DMS114 treated with DMSO at 0.1 percent for 48 hours (cell line): ENCODE data around the gene TMEM120B.

ENCODE experiments used
- DNase-seq: peaks from one replicate; lab custom pipeline; 2025; ENCODE audit not compliant: unreplicated experiment; lab: John Stamatoyannopoulos, UW

The TMEM120B gene

DNA sequence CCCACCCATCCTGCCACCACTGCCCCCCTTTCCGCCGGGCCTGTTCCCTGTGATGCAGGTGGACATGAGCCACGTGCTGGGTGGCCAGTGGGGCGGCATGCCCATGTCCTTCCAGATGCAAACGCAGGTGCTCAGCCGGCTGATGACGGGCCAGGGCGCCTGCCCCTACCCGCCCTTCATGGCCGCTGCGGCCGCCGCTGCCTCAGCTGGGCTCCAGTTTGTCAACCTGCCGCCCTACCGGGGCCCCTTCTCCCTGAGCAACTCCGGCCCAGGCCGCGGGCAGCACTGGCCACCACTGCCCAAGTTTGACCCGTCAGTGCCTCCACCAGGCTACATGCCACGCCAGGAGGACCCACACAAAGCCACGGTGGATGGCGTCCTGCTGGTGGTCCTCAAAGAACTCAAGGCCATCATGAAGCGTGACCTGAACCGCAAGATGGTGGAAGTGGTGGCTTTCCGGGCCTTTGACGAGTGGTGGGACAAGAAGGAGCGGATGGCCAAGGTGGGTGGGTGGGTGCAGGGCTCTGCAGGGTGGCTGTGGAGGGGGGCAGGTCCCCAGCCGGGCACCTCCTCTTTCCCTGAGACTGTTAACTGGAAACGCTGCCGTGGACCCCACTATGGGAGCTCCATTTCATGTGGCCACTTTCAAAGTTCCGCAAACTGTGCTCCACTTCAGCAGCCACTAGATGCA is 102.0 kb downstream of the TMEM120B start:
- DNase-seq, result no peak

DNA sequence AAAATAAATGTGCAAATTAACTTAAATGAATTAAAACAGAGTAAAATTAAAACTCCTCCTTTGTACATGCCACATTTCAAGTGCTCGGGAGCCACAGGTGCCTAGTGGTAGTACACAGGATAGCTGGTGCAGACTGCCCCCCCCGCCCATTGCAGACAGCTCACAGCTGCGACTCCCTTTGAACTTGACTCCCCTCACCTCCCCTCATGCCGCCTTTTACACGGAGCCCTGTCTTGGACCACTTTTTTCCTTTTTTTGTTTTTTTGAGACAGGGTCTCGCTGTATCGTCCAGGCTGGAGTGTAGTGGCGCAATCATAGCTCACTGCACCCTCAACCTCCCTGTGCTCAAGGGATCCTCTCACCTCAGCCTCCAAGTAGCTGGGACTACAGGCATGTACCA is 102.7 kb downstream of the TMEM120B start:
- DNase-seq, result no peak

DNA sequence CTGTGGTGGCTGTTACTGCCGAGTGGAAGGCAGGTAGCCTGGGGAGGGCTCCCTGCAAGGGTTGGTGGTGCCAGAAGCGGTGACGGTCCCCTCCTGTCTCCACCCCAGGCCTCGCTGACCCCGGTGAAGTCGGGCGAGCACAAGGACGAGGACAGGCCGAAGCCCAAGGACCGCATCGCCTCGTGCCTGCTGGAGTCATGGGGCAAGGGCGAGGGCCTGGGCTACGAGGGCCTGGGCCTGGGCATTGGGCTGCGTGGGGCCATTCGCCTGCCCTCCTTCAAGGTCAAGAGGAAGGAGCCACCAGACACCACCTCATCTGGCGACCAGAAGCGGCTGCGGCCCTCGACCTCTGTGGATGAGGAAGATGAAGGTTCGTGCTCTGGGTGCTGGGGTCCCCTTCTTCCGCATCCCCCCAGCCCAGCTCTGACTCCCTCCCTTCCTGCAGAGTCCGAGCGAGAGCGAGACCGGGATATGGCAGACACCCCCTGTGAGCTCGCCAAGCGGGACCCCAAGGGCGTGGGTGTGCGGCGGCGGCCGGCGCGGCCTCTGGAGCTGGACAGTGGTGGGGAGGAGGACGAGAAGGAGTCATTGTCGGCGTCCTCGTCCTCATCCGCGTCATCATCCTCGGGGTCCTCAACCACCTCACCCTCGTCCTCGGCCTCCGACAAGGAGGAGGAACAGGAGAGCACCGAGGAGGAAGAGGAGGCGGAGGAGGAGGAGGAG is 104.5 kb downstream of the TMEM120B start:
- DNase-seq, result no peak

DNA sequence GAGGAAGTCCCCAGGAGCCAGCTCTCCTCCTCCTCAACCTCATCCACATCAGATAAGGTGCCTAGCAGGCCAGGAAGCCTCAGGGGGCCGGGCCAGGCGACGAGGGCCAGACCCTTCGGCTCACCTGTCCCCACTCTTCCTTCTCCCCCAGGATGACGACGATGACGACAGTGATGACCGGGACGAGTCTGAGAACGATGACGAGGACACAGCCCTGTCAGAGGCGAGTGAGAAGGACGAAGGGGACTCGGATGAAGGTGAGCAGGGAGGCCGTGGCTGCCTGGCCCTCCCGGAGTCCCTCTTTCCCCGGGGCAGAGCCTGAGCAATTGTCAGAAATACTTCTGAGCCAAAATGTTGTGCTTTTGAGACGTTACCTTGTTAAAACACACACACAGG is 105.1 kb downstream of the TMEM120B start:
- DNase-seq, result no peak

DNA sequence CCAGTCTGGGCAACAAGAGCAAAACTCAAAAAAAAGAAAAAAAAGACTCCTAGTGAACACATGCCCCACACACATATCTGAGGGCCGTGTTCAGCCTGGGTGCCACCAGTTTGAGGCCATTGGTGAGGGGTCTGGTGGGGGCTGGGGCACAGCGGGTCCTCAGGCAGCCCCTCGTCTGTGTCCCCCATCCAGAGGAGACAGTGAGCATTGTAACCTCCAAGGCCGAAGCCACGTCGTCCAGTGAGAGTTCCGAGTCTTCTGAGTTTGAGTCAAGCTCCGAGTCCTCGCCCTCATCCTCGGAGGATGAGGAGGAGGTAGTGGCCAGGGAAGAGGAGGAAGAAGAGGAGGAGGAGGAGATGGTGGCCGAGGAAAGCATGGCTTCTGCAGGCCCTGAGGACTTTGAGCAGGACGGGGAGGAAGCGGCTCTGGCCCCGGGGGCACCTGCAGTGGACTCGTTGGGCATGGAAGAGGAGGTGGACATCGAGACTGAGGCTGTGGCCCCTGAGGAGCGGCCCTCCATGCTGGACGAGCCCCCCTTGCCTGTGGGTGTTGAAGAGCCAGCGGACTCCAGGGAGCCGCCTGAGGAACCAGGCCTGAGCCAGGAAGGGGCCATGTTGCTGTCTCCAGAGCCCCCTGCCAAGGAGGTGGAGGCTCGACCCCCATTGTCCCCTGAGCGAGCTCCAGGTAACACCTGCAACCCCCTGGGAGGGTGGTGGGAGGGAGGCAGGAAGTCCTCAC is 106.8 kb downstream of the TMEM120B start:
- no peak for DNase-seq

DNA sequence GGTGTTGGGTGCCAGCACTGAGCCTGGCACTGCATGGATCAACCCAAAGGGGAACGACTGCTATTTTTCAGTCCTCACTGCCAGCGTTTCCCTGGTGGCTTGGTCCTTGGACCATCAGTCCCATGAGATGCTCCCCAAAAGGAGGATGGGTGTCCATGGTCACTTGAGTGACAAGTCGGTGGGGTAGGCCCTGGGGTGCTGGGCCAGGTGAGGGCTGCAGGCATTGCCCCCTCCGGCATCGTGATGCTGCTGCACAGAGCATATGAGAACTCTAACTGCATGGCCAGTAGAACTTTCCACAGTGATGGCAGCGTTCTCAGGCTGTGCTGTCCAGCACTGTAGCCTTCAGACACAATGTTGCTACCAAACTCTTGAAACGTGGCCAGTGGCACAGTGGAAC is 107.5 kb downstream of the TMEM120B start:
- DNase-seq, result no peak

DNA sequence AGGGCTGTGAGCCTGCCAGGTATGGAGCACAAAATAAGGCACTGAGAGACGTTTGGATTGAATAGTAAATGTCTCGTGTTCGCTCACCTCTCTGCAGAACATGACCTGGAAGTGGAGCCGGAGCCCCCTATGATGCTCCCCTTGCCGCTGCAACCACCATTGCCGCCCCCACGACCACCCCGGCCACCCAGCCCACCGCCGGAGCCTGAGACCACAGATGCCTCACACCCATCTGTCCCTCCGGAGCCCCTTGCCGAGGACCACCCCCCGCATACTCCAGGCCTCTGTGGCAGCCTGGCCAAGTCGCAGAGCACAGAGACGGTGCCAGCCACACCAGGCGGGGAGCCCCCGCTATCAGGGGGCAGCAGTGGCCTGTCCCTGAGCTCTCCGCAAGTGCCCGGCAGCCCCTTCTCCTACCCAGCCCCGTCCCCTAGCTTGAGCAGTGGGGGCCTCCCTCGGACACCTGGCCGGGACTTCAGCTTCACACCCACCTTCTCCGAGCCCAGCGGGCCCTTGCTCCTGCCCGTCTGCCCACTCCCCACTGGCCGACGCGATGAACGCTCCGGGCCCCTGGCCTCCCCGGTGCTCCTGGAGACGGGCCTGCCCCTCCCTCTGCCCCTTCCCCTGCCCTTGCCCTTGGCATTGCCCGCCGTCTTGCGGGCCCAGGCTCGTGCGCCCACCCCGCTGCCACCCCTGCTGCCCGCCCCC is 110.0 kb downstream of the TMEM120B start:
- no peak for DNase-seq

DNA sequence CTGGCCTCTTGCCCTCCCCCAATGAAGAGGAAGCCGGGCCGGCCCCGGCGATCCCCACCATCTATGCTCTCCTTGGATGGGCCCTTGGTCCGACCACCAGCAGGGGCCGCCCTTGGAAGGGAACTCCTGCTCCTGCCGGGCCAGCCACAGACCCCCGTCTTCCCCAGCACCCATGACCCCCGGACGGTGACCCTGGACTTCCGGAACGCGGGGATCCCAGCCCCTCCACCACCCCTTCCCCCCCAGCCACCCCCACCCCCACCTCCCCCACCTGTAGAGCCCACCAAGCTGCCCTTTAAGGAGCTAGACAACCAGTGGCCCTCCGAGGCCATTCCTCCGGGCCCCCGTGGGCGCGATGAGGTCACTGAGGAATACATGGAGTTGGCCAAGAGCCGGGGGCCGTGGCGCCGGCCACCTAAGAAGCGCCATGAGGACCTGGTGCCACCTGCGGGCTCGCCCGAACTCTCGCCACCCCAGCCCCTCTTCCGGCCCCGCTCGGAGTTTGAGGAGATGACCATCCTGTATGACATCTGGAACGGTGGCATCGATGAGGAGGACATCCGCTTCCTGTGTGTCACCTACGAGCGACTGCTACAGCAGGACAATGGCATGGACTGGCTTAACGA is 110.7 kb downstream of the TMEM120B start:
- no peak for DNase-seq

DNA sequence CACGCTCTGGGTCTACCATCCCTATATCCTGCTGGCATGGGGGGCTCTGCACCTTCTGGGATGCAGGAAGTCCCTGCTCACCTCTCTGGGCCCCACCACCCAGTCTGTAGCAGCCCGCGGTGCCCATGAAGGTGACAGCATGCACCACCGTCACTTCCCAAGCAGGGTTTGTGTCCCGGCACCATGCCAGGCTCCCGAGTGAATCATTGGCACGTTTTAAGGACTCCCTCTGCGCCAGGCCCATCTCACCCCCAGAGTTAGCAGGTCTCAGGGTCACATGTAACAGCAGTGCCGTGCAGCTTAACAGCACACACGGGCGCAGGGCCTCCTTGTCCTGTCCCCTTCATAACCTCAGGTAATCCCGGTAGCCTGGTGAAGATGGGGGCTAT is 111.2 kb downstream of the TMEM120B start:
- DNase-seq, result no peak

DNA sequence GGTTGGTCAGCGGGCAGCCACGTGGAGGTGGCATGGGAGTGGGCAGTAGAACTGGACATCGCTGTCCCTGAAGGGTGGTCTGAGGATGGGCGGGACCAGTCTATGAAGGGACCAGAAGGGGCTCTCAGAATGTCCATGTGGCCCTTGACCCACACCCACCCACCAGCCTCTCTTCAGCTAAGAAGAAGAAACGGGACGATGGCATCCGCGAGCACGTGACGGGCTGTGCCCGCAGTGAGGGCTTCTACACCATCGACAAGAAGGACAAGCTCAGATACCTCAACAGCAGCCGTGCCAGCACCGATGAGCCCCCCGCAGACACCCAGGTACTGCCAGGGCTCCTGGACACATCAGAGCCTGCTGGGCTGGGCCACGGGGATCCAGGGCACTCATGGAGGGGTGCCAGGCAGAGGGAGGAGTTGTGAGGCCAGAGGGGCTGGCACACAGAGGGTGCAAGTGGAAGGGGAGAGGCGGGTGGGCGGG is 112.5 kb downstream of the TMEM120B start:
- DNase-seq, result no peak

DNA sequence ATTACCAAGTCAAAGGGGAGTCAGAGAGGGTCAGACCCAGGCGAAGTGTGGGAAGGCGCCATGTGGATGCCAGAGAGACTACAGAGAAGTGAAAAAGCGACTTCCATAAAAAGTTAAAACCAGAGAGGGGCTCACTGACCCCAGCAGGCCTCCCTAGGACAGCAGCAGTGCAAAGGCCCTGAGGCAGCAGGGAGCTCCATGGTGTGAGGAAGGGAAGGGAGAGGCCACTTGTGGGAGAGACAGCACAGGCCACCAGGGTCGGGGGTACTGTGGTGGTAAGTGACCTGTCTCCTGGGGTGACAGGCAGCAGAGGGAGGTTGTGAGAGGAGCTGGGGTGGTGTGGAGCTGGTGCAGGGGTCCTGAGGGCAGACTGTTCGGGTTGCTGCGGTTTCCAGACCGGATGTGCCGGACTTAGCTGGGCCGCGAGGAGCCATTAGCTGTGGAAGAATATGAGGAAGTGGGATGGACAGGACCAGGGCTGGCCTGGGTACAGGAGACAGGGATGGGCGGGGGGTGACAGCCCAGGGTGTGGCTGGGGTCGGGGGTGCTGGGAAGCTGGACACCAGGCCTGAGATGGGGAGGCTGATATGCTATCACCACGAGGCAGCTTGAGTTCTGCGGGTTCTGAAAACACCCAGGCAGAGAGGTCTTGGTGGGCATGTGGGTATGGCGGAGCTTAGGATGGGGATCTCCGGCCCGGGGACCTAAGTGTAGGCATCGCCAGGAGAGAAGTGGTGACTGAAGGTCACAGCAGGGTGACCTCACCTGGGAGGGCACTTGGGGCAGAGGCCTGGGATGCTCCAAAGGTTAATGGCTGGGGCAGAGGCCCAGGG is 114.0 kb downstream of the TMEM120B start:
- no peak for DNase-seq

DNA sequence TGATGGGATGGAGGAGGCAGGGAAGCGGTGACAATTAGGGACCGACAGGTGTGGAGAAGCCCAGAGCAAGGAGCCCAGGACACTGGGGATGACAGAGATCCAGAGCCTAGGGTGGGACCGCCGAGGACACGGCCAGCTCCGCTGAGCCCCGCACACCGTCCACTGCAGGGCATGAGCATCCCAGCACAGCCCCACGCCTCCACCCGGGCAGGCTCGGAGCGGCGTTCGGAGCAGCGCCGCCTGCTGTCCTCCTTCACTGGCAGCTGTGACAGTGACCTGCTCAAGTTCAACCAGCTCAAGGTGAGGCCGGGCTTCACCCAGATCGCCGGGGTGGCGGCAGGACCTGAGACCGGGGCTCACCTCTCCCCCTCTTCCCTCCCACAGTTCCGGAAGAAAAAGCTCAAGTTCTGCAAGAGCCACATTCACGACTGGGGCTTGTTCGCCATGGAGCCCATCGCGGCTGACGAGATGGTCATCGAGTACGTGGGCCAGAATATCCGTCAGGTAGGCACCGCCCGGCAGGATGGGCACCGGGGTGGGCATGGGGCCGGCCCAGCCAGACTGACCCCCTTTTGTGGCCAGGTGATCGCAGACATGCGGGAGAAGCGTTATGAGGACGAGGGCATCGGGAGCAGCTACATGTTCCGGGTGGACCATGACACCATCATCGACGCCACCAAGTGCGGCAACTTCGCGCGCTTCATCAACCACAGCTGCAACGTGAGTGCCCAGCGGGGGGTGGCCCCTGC is 115.0 kb downstream of the TMEM120B start:
- DNase-seq, result no peak

DNA sequence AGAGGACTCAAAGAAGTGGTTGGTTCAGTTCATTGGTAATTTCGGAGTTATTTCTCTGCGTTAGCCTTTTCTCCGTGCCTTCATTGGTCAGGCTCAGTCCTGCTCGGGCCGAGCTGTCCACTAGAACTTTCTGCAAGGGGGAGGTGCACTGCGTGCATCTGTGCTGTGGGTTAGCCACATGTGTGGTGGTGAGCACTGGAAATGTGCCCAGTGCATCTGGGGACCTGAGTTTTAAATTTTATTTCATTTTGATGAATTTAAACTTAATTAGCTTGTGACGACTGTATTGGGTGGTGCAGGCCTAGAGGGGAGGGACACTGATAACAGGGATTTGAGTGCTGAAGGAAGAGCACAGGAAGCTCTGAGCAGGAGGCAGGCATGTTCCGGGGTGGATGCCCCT is 115.8 kb downstream of the TMEM120B start:
- DNase-seq, result no peak

DNA sequence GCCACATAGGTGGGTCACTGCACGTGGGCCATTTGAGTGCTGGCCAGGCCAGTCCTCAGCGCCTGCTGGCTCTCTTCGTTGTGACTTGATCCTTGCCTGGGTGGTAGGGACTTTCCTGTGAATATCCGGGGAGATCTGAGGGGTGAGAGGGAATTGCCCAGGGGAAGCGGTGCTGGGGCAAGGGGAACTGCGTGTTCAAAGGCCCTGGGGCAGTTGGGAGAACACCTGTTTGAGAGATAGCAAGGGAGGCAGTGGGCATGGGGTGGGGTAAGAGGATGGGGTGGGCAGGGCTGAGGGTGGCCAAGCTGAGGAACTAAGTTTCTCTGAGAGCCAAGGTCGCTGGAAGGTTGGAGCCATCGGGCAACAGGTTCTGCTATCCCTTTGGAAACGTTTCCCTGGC is 116.3 kb downstream of the TMEM120B start:
- no peak for DNase-seq

DNA sequence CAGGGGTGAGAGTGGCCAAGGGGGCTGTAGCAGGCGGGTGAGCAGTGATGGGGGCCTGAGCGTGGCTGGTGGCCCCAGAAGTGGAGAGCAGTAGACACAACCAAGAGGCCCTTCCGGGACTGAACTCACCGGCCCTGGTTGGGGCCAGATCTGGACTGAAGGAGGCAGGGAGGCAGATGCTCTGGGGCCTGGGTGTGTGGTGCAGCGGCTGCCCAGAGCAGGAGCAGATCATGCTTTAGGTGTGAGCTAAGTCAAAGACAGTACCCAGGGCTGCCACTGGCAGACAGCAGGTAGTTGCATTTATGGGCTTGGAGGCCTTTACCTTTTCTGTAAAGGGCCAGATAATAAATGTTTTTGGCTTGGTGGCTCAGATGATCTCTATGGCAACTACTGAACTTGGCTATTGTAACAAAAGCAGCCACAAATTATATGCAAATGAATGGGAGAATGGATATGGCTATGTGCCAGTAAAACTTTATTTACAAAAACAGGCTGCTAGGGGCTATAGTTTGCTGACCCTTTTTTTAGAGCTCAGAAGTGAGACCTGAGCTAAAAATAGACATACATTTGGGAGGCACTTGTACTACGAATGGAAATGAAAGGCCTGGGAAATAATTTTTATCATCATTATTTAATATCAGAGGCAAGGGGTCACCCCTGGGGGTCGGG is 116.8 kb downstream of the TMEM120B start:
- no peak for DNase-seq

DNA sequence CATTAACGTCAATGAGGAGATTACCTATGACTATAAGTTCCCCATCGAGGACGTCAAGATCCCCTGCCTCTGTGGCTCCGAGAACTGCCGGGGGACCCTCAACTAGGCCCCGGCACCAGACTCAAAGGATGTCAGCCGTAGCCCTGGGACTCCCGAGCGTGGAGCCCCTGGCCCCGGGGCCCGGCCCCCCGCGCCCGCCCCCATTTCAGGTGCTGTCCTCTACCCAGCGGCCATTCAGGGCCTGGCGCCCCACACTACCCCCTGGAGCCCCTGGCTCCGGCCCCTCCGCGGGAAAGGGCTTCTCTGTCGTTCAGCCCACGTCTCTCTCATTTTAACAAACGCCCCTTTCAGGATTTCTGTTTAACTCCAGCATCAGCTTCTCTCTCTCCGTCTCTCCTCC is 117.6 kb downstream of the TMEM120B start:
- DNase-seq, result no peak

DNA sequence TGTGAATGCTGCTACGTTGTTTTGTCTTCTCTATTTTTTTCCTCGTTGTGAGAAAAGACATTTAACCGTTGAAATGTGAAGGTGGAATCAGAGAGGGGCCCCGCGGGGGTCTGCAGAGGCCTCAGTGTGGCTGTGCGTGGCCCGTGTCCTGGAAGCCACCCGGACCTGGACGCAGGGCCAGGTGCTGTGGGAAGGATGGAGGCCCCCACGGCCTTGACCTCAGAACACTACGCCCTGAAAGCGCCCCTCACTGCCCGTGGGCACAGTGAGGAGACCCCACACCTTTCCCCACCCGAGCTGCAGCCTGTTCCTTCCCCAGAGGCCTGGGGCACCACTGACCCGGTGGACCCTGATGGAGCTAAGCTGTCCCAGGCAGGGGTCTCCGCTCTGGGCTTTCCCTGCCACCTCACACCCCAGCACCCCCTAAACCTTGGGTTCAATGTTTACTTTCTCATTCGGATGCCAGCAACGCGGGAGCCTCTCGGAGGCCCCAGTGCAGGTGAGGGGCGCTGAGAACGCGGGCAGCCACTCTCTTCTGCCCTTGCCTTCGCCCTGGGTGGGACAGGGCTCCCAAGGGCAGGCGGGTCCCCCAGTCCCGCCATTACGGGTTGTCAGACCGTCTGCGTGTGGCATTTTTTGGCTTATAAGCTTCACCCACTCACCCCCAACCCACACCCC is 118.2 kb downstream of the TMEM120B start:
- DNase-seq, result no peak
